Midbrain (tissue), 1 donor: ENCODE results near the gene CCL2.

Source experiments
- DNase-seq: peaks from one replicate; lab custom pipeline; 2025; lab: John Stamatoyannopoulos, UW

CCL2 gene

DNA sequence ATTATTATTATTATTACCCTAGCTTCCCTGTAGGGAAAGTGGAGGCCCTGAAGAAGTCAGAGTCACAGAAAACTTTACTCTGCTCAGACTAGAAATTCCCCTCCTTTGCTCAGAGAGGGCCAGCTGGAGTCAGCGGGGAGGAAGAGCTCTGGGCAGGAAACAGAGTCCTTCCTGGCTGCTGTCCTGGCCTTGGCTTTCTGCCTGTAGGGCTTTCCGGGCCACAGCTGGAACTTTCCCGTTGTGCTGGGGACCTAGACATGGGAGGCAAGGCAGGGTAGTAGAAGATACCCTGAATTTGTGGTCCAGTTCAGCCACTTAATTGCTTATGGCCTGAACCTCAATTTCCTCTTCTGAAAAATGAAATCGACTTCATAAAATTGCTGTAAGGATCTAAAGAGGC is 14.0 kb upstream of the CCL2 start:
- peak; percentile 36 for DNase-seq

DNA sequence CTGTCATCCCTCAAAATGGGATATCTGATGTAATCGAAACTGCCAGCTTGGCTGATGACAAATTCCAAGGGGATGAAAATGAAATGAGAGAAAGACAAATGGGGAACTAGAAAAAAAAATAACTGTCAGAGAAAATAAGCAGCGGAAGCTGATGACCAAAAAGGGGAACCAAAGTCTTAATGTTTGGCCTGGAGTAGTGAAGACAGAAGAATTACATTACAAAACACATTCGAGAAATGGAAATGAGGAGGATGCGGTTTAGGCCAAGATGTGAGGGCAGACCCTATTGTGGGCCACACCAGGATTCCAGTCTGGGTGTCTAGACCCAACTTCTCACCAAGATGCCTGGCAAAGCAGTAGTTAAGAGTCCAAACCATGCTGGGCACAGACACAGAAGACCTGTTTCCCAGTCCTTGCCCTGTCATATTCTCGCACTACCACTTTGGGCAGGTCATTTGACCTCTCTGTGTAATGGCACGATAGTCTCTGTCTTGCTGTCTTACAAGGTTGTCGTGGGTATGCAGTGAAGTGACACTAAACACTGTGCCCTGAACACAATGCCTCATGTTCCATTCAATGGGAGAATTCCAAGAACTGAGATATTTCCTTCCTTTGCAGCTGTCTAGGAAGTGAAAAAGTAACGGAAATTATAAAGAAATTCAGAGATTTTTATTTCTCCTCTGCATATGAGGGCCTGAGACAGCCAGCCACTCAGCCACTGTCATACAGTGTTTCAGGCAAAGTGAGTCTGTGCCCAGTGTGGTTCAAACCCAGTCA is 12.3 kb upstream of the CCL2 start:
- DNase-seq = peak; percentile 4

DNA sequence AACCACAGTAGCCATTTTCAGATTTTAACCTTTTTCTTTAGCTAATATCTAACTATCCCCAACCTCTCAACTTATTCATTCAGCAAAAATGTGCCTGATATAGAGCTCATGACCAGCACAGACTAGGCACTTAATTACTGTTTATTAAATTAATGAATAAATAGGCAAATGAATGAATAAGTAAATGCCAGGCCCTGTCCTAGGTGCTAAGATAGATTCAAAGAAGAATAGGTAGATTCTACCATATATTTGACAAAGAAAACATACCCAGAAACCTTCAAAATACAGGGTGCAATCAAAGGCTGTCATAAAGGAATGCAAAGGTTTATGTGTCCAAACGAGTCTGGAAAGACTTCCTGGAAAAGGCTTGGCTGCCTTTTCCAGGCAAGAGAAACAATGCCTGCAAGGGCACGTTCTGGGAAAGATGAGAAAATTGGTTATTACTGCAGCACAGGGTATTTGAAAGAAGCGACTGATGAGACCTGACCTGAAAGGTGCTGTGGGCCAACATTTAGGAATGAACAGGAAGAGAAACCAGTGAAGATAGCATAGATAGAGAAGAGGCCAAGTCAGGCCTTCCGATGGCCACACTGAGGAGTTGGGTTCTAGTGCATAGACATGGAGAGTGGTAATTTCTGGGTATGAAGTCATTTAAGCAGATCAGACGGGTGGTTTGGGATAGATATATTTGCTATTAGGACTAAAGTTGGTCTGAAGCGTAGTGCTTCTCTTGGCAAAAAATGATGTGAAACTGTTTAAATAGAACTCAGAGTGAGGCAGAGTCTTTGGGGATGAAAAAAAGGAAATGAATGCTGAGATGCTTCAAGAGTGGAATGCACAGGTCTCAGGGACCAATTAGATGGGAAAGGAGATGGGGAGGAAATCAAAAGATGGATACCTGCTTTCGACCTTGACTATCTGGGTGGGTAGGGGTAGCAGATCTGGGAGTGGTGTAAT is 11.4 kb upstream of the CCL2 start:
- DNase-seq = peak; percentile 11

DNA sequence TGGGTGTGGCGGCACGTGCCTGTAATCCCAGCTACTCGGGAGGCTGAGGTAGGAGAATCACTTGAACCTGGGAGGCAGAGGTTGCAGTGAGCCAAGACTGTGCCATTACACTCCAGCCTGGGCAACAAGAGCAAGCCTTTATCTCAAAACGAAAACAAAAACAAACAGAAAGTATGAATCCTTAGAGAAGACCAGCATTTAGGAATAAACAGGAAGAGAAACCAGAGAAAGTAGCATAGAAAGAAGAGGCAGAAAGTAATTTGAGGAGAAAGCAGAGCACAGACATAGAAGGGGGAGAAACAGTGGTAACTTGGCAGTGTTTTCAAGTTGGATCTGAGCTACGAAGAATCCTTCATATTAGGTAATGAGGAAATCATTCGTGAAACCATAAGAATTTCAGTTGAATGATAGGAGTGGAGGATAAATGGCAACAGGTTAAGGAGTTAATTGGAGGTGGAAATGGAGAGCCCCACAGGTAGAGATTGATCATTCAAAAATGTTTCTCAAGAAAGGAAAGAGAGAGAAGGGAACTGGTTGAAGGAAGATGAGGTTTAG is 9.7 kb upstream of the CCL2 start:
- DNase-seq = no peak

DNA sequence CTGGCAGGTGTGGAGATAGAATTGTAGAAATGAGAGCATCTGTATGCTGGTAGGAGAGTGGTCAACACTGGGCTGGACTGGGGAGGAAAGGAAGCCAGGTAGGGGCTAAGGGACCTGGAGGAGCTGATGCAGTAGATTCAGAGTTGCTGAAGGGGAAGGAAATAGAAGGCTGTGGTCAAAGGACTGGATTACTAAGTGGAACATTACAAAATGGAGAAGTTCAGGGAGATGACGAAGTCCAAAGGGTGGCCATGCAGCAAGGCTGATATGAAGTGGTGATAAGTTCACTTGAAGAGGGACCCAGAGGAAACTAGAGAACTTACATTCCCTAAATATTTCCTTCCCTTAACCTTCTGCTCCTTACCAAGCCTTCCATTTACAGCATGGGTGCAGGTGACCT is 8.6 kb upstream of the CCL2 start:
- peak; percentile 32 for DNase-seq

DNA sequence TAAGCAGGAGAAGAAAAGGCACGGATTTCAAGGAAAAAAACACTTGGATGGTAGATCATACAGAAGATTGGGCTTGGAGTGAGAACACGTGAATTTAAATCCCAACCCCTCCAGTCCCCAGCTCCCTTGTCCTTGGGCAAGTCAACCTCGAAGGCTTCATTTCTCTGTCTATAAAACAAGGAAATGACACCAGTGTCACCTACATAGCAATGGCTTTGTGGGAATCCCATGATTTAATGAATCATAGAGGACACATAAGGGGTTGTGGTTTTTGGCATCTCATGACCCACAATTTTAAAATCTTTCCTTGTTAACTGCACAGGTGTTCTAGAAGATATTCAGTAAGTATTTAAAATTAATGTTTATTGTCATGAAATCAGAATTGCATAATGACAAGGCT is 8.2 kb upstream of the CCL2 start:
- no peak for DNase-seq

DNA sequence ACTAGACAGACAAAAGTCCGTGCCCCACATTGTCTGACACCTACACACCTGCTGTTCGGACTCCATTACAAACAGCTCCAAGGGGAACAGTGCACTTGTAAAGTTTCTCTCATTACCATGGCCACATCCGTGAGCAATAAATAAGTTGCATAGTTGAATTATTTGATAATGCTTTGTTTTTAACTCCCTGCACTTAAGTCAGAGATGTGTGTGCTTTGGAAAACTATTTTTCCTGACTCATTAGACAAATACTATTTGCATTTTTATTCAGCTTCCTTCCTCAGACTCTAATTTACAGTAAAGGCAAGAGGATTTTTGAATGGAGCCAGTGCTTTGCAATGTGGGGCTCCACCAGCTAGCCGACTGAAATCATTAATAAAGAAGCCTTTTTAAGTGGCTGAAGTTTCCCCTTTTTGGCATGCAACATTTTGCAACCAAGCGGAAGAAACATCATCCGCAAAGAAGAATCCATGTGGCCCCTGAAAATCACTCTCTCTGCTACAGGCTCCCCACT is 6.5 kb upstream of the CCL2 start:
- DNase-seq = no peak

DNA sequence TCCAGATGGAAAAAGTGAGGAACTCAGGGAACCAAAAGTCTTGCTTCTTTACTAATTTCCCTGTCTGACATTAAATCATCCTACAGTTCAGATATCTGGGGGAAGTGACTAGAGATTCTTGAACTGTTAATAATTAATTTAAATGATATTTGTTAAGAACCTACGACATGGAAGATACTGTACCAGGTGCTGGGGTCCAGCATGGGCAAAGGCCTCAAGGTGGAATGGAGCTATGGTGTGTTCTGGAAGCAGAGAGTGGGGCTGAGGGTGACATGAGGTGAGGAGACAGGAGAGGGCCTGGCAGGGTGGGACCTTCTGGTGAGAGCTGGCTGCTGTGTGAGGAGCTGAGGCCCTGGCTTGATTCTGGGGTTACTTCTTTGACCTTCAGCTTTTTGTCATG is 6.0 kb upstream of the CCL2 start:
- DNase-seq = no peak

DNA sequence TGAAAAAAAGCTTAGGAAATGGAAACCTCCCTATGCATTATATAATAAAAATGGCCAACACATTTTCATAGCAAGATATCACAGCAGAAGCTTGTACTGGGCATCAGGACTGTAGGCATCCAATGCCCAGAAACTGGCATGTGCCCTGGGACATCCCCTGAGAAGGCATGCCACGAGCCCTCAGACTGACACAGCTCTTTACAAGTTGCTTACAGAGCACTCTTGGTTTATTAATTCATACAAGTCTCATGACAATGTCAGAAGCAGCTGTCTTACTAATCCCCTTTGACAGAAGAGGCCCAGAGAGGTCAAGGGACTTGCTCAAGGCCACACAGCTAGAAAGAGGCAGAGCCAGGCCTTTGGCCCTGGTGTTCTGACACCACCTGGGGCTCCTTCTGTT is 5.6 kb upstream of the CCL2 start:
- no peak for DNase-seq

DNA sequence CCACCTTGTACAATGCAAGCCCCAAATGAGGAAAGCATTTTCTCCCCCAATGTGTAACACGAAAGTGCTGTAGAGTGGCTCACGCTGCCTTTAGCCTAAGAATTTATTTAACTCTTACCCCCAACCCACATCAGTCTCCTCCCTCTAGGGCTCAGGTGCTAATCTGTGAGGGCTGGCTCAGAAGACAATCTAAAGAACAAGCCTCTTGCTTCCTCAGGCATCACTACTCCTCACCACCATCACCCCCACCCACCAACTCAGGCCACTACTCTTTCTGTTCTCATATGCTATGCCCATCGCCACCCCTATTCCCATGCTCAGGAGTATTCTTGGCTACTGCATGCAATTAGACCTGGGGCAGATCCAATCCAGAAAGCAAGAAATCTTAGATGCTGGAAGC is 3.9 kb upstream of the CCL2 start:
- no peak for DNase-seq

DNA sequence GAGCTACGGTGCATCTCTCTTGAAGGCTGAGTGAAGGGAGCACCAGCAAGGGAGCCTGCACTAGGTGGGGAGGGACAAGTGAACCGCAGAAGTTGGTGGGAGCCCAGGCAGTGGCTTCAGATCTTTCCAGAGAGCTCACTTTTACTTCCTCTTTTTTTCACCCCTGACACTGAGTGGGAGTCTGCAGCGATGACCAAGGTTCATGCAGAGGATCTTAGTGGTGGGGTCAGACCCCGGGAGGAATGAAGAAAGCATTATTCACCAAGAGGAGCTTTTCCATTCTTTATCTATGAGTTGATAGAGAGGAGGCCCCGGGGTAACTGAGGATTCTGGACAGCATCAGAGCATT is 3.0 kb upstream of the CCL2 start:
- DNase-seq = peak; percentile 12

DNA sequence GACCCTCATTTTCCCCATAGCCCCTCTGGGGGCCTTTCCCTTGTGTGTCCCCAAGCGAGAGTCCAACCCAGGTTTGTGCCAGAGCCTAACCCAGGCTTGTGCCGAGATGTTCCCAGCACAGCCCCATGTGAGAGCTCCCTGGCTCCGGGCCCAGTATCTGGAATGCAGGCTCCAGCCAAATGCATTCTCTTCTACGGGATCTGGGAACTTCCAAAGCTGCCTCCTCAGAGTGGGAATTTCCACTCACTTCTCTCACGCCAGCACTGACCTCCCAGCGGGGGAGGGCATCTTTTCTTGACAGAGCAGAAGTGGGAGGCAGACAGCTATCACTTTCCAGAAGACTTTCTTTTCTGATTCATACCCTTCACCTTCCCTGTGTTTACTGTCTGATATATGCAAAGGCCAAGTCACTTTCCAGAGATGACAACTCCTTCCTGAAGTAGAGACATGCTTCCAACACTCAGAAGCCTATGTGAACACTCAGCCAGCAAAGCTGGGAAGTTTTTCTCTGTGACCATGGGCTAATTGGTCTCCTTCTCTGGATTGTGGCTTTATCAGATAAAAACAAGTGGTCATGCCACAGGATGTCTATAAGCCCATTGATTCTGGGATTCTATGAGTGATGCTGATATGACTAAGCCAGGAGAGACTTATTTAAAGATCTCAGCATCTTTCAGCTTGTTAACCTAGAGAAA is 2.5 kb upstream of the CCL2 start:
- peak; percentile 63 for DNase-seq

DNA sequence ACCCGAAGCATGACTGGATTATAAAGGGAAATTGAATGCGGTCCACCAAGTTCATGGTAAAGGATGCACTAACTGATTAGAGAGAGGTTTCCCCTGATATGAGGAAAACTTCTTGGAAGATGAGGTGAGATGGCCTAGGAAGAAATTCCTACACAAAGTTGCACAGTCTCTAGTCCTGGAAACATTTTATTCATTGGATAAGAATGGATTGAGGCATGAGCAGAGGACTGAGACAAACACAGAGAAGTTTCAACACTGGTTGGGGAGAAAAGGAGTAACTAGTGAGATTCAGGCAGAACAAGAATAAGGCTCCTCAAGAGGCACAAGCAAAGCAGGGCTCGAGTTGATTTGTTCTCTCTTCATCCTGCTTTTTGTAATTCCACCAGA is 2.0 kb upstream of the CCL2 start:
- DNase-seq = no peak

DNA sequence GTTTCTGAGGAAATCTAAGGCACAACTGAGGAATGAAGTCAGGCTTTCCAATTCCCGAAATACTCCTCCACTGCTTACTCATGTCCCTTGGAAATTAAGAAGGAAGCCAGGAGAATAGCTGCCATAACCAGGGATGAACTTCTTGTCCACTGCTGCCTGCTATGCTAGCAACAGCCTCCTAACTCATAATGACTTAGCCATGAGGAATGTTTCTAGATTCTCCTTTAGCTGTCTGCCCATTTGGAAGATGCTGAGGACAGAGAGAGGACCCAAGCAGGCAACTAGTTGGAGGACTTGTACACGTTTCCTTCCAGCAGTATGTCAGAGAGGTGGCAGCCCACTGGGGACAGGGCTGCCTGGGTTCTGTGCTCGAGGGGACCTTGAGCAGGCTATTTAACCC is 939 bp upstream of the CCL2 start:
- DNase-seq = no peak

DNA sequence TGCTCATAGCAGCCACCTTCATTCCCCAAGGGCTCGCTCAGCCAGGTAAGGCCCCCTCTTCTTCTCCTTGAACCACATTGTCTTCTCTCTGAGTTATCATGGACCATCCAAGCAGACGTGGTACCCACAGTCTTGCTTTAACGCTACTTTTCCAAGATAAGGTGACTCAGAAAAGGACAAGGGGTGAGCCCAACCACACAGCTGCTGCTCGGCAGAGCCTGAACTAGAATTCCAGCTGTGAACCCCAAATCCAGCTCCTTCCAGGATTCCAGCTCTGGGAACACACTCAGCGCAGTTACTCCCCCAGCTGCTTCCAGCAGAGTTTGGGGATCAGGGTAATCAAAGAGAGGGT is 272 bp downstream of the CCL2 start:
- no peak for DNase-seq

DNA sequence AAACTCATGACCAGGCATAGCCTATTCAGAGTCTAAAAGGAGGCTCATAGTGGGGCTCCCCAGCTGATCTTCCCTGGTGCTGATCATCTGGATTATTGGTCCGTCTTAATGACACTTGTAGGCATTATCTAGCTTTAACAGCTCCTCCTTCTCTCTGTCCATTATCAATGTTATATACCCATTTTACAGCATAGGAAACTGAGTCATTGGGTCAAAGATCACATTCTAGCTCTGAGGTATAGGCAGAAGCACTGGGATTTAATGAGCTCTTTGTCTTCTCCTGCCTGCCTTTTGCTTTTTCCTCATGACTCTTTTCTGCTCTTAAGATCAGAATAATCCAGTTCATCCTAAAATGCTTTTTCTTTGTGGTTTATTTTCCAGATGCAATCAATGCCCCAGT is 756 bp downstream of the CCL2 start:
- DNase-seq = no peak

DNA sequence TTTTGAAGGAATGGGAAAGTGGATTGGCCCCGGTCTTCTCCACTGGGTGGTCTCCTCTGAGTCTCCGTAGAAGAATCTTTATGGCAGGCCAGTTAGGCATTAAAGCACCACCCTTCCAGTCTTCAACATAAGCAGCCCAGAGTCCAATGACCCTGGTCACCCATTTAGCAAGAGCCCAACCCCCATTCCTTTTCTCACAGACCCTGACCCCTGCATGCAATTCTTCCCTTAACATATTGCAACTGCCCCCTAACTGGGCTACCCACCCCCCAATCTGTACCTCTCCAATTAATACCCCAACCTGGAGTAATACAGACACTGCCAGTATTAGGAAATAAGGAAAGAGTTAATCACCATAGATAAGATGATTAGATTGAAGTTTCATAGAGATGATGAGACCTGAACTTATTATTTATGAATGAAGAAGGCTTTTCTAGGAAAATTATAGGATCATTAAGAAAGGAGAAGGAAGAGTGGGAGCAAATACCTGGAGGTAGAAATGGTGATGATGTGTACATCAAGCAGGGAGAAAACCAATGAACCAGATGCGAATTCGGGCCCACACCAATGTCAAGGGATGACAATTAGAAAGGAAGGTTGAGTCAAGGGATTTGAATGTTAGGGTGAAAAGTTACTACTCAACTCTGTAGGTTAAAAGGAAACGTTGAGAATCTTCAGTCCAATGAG is 2.4 kb downstream of the CCL2 start:
- no peak for DNase-seq

DNA sequence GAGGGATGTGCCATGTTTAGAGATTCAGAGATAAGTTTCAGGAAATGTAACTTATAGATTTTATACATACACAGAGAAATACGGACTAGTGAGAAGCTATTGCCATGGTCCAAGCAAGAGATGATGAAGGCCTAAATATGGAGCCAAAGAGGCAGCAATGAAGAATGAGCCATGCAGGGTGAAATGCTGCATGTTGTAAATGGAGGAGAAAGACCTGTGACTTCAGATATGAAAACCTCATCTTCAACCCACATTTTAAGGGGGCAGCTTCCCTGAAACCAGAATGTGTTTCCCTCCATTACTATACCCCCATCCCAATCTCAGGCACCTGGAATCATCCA is 2.9 kb downstream of the CCL2 start:
- no peak for DNase-seq

DNA sequence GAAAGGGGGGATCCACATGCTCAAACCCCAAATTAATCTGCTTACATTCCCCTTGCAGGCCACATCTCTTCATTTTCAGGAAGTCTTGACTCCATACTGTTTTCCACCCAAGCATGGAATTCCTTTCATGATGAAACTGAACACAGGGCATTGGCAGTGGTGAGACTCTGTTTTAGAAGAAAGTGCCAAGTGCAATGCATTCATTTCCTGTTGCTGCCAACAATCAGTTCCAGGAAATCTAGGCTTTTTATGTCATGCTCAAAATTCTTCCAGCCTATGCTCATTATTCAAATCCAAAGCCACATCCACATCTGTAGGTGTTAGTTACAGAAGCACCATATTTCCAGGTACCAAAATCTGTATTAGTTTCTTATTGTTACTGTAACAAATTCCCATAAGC is 4.1 kb downstream of the CCL2 start:
- DNase-seq = no peak

DNA sequence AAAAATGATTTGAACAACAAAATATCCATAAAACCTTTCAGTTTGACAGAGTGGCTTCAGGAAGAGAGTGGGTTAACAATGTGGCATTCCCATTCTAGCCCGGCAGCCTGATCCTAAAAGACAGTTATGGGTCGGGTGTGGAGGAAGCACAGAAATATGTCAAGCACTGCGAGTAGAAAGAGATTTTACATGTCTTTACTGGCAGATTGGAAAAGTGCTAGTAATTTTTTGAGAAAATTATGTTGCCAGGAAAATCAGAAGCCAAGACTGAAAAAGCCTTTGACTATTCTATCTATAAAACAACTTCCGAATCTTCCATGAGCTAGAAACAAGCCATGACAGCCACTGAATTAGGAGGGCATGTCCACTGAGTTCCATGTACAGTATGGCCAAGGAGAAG is 5.8 kb downstream of the CCL2 start:
- DNase-seq = no peak

DNA sequence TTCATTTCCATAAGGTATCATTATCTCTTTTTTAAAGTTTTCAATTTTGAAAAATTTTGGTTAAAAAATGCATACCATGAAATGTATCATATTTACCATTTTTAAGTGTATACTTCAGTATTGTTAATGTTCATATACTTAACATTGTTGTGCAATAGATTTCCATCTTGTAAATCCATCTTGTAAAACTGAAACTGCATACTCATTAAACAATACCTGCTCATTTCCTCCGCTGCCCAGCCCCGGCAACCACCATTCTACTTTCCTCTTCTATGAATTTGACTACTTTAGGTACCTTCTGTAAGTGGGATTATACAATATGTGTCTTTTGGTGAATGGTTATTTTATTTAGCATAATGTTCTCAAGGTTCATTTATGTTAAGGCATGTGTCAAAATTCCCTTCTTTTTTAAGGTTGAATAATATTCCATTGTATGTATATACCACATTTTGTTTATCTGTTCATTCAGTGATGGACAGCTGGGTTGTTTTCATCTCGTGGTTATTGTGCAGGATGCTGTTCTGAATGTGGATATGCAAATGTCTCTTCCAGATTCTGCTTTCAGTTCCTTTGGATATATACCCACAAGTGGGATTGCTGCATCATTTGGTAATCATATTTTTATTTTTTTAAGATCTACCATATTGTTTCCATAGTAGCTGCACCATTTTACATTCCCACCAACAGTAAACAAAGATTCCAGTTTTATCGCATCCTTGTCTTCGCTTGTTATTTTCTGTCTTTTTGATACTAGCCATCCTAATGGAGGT is 6.7 kb downstream of the CCL2 start:
- DNase-seq = no peak
